ENCODE results near the gene DNAJB6. TPM values are rescaled to one million over a fixed set of nuclear protein-coding genes. Genes with fewer than 3 reads are reported as not detected.

Gene DNAJB6
- total RNA-seq, 2 experiments from 2014 or later: 56.4 to 65.9 TPM

- no peak overlapping the region for H3K4me3 ChIP-seq (ENCODE audit: low read depth, low read length, poor library complexity, severe bottlenecking)
- no peaks in the 10 kb centered on the region for H3K36me3 ChIP-seq (ENCODE audit: insufficient read depth, low read length)
- ChIA-PET POLR2A (no interaction called here), CTCF (ENCODE audit: unreplicated experiment) (no interaction called here)
- BruUV-seq (replicated peaks): no TSS peak
- H3K4me2 ChIP-seq (ENCODE audit: low read length): no peak overlapping the region
- H2AFZ ChIP-seq (ENCODE audit: low read length): no peak overlapping the region
- no peak for TF ChIP-seq EZH2phosphoT487 (IDR thresholded peaks at IDR 0.05; ENCODE audit: borderline replicate concordance, low read depth, low read length)
- TF ChIP-seq, protein P1, sequence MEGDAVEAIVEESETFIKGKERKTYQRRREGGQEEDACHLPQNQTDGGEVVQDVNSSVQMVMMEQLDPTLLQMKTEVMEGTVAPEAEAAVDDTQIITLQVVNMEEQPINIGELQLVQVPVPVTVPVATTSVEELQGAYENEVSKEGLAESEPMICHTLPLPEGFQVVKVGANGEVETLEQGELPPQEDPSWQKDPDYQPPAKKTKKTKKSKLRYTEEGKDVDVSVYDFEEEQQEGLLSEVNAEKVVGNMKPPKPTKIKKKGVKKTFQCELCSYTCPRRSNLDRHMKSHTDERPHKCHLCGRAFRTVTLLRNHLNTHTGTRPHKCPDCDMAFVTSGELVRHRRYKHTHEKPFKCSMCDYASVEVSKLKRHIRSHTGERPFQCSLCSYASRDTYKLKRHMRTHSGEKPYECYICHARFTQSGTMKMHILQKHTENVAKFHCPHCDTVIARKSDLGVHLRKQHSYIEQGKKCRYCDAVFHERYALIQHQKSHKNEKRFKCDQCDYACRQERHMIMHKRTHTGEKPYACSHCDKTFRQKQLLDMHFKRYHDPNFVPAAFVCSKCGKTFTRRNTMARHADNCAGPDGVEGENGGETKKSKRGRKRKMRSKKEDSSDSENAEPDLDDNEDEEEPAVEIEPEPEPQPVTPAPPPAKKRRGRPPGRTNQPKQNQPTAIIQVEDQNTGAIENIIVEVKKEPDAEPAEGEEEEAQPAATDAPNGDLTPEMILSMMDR (conservative IDR thresholded peaks at IDR 0.05; ENCODE audit: low read length): no peak
- H4K20me1 ChIP-seq (ENCODE audit: insufficient read depth, low read length): no peaks in the 10 kb centered on the region
- H3K79me2 ChIP-seq (ENCODE audit: insufficient read depth, low read depth, low read length): no peaks in the 10 kb centered on the region
- intact Hi-C loops (cut with micrococcal nuclease; ENCODE audit: unreplicated experiment): no loop called here
- H3K9me3 ChIP-seq (ENCODE audit: low read length): no peaks in the 10 kb centered on the region
- no peaks in the 10 kb centered on the region for H3K9me2 ChIP-seq (ENCODE audit: insufficient read depth, low read length)
- no peaks in the 10 kb centered on the region for H3K4me1 ChIP-seq (ENCODE audit: insufficient read depth, low read length, poor library complexity, severe bottlenecking)
- H3K27ac ChIP-seq (ENCODE audit: low read depth, low read length, poor library complexity, severe bottlenecking): no peak overlapping the region
- DNase-seq (ENCODE audit: low spot score): no peak
Measured at GRCh38 chr7:157425137-157425731, 88.4 kb downstream of the DNAJB6 start.

DNA sequence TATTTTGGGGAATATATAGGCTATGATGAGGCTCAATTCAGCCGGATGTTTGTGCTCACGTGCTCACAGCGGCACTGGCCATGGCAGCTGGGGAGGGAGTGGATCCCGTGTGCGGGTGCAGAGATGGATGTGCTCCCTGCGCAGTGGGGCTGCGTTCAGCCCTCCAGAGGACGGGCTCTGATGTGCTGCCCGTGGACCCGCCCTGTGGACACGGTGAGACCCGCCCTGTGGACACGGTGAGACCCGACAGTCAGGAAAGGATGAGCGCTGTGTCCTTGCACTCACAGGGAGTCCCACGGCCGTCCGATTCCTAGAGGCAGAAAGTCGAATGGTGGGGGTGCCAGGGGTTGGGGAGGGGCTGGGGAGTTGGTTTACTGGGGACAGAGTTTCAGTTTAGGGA, 89.0 kb downstream of the DNAJB6 start:
- Histone ChIP-seq H2AFZ (ENCODE audit: low read length) (no peak overlapping the region), H3K4me1 (ENCODE audit: insufficient read depth, low read length, poor library complexity, severe bottlenecking) (no peaks in the 10 kb centered on the region), H3K9me3 (ENCODE audit: low read length) (no peaks in the 10 kb centered on the region), H4K20me1 (ENCODE audit: insufficient read depth, low read length) (no peaks in the 10 kb centered on the region), H3K36me3 (ENCODE audit: insufficient read depth, low read length) (no peaks in the 10 kb centered on the region), H3K27ac (ENCODE audit: low read depth, low read length, poor library complexity, severe bottlenecking) (no peak overlapping the region), H3K9me2 (ENCODE audit: insufficient read depth, low read length) (no peaks in the 10 kb centered on the region), H3K79me2 (ENCODE audit: insufficient read depth, low read depth, low read length) (no peaks in the 10 kb centered on the region), H3K4me2 (ENCODE audit: low read length) (no peak overlapping the region), H3K4me3 (ENCODE audit: low read depth, low read length, poor library complexity, severe bottlenecking) (no peak overlapping the region)
- BruUV-seq (replicated peaks): no TSS peak
- ChIA-PET CTCF (ENCODE audit: unreplicated experiment) (no interaction called here), POLR2A (no interaction called here)
- intact Hi-C loops (cut with micrococcal nuclease; ENCODE audit: unreplicated experiment): no loop called here
- no peak for DNase-seq (ENCODE audit: low spot score)
- TF ChIP-seq, protein P1 (conservative IDR thresholded peaks at IDR 0.05; ENCODE audit: low read length): no peak
- TF ChIP-seq EZH2phosphoT487 (IDR thresholded peaks at IDR 0.05; ENCODE audit: borderline replicate concordance, low read depth, low read length): no peak

DNA sequence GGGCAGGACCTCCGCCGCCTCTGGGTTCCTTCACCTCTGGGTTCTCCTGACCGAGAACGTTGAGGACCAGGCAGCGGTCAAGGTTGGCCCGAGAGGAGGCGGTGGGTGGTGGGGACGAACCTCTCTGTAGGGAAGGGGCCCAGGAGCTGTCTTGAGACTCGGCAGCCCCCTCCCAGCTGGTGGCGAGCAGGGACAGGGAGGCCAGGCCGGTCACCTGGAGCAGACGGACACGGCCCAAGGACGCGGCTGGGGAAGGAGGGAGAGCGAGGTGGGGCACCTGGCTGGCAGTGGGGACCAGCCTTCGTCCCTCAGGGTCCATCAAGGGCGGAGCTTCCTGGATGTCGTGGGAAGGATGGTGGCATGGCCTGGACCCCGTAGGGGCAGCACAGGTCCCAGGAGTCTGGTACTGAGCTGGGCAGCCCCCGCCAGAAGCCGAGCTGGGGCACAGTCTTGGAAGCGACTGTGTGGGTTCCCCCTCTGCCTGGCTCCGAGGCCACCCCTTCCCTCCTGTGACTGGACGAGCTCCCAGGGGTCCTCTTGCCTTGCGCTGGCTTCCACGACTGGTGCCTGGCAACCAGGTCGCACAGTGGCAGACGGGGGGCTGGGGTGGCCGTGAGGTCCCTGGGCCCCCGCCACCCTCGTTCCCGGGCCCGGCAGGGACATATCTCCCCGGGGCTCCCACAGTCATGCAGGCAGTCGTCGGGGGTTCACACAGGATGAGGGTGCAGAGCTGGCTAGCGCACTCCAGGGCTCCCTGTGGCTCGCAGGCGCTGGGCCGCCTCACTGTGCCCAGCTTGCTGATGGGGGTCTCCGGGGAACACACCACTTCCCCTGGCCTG, 89.9 kb downstream of the DNAJB6 start:
- Histone ChIP-seq H3K4me1 (ENCODE audit: insufficient read depth, low read length, poor library complexity, severe bottlenecking) (no peaks in the 10 kb centered on the region), H3K9me2 (ENCODE audit: insufficient read depth, low read length) (no peaks in the 10 kb centered on the region), H3K36me3 (ENCODE audit: insufficient read depth, low read length) (no peaks in the 10 kb centered on the region), H2AFZ (ENCODE audit: low read length) (no peak overlapping the region), H3K79me2 (ENCODE audit: insufficient read depth, low read depth, low read length) (no peaks in the 10 kb centered on the region), H3K9me3 (ENCODE audit: low read length) (no peaks in the 10 kb centered on the region), H3K4me3 (ENCODE audit: low read depth, low read length, poor library complexity, severe bottlenecking) (no peak overlapping the region), H3K4me2 (ENCODE audit: low read length) (no peak overlapping the region), H4K20me1 (ENCODE audit: insufficient read depth, low read length) (no peaks in the 10 kb centered on the region), H3K27ac (ENCODE audit: low read depth, low read length, poor library complexity, severe bottlenecking) (no peak overlapping the region)
- BruUV-seq (replicated peaks): no TSS peak
- no peak for DNase-seq (ENCODE audit: low spot score)
- intact Hi-C loops (cut with micrococcal nuclease; ENCODE audit: unreplicated experiment): no loop called here
- TF ChIP-seq, protein P1 (conservative IDR thresholded peaks at IDR 0.05; ENCODE audit: low read length): no peak
- no peak for TF ChIP-seq EZH2phosphoT487 (IDR thresholded peaks at IDR 0.05; ENCODE audit: borderline replicate concordance, low read depth, low read length)
- ChIA-PET POLR2A (interaction anchor here (0.5 kb wide), 1 partner anchor 119 kb away, joined by 3 read pairs; no protein-coding TSS in a partner anchor), CTCF (ENCODE audit: unreplicated experiment) (no interaction called here)
